A549 (cell line): ENCODE results near the gene LRRC3C.

ENCODE experiments used
- CTCF ChIP-seq: fragments of >200 bp; sonication (Bioruptor Twin); formaldehyde crosslinking; IDR thresholded peaks from 3 replicates; pipeline ENCODE4 v1.5.1; 2016
- KDM5A ChIP-seq: fragments of 200-600 bp; sonication (generic); IDR thresholded peaks from 2 replicates; pipeline ENCODE4 v1.6.1; 2016; ENCODE audit warnings: antibody characterized with exemption, mild to moderate bottlenecking
- NFE2L2 ChIP-seq: fragments of 150-350 bp; conservative IDR thresholded peaks from 2 replicates; pipeline ENCODE4 v1.6.1; 2014; ENCODE audit warnings: low read length
- PHF8 ChIP-seq: fragments of 200-600 bp; sonication (generic); IDR thresholded peaks from 2 replicates; pipeline ENCODE4 v1.6.1; 2016; ENCODE audit warnings: low read depth, mild to moderate bottlenecking, antibody characterized with exemption, moderate library complexity, borderline replicate concordance
- POLR2A ChIP-seq: IDR thresholded peaks from 2 replicates; pipeline ENCODE4 v1.6.1; 2012; ENCODE audit warnings: mild to moderate bottlenecking, low read length
- RAD21 ChIP-seq, 2 experiments: fragments of >200 bp in 1 of 2; sonication (Bioruptor Twin) in 1 of 2; formaldehyde crosslinking in 1 of 2; IDR thresholded peaks in 1 of 2; conservative IDR thresholded peaks in 1 of 2; 2 replicates in 1 of 2; 3 replicates in 1 of 2; pipeline ENCODE4 v1.6.1; 2012 to 2018; ENCODE audit warnings: inconsistent platforms in 1 of 2
- RCOR1 ChIP-seq: fragments of 150-350 bp; IDR thresholded peaks from 2 replicates; pipeline ENCODE4 v1.6.1; 2014; ENCODE audit warnings: antibody characterized with exemption, low read length, low read depth
- REST ChIP-seq: fragments of 200-600 bp; sonication (generic); IDR thresholded peaks from 2 replicates; pipeline ENCODE4 v1.6.1; 2016; ENCODE audit warnings: antibody characterized with exemption, mild to moderate bottlenecking, moderate library complexity
- RFX5 ChIP-seq: fragments of 450-650 bp; IDR thresholded peaks from 2 replicates; pipeline ENCODE4 v1.7.1; 2014; ENCODE audit warnings: antibody characterized with exemption, mild to moderate bottlenecking, moderate library complexity
- SREBF2 ChIP-seq: fragments of 450-650 bp; IDR thresholded peaks from 2 replicates; pipeline ENCODE4 v1.6.1; 2014; ENCODE audit warnings: mild to moderate bottlenecking, moderate library complexity

- TF ChIP-seq RCOR1 (no peak), REST (no peak), CTCF (no peak), RFX5 (no peak), POLR2A (no peak), RAD21 (conservative IDR thresholded peaks at IDR 0.05 in 1 of 2, IDR thresholded peaks at IDR 0.05 in 1 of 2) (no peak), NFE2L2 (no peak), SREBF2 (no peak), PHF8 (no peak), KDM5A (no peak)
These were observed 5.5 kb upstream of the LRRC3C start for GRCh38 chr17:39922006-39922405.
